Measurements from ENCODE around the gene DGAT2.

GRCh38 chr11:75845324-75845723, 76.7 kb downstream of the DGAT2 start:
- TF ChIP-seq, protein P1, sequence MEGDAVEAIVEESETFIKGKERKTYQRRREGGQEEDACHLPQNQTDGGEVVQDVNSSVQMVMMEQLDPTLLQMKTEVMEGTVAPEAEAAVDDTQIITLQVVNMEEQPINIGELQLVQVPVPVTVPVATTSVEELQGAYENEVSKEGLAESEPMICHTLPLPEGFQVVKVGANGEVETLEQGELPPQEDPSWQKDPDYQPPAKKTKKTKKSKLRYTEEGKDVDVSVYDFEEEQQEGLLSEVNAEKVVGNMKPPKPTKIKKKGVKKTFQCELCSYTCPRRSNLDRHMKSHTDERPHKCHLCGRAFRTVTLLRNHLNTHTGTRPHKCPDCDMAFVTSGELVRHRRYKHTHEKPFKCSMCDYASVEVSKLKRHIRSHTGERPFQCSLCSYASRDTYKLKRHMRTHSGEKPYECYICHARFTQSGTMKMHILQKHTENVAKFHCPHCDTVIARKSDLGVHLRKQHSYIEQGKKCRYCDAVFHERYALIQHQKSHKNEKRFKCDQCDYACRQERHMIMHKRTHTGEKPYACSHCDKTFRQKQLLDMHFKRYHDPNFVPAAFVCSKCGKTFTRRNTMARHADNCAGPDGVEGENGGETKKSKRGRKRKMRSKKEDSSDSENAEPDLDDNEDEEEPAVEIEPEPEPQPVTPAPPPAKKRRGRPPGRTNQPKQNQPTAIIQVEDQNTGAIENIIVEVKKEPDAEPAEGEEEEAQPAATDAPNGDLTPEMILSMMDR (IDR thresholded peaks at IDR 0.05) = no peak
- no peak for TF ChIP-seq ZFX (IDR thresholded peaks at IDR 0.05; ENCODE audit: borderline replicate concordance)
